Endothelial cell of umbilical vein (primary cell): ENCODE results near the gene RPGR. TPM values are rescaled to one million over a fixed set of nuclear protein-coding genes. Genes with fewer than 3 reads are reported as not detected.

ENCODE experiments used
- BruUV-seq: library from RNA; stranded (reverse); fragments of 400-500 nt; replicated peaks from 2 replicates; lab custom pipeline; 2021; lab: Mats Ljungman, UMichigan
- CTCF ChIA-PET: fragments of 300-600, 350-600 bp; sonication (Branson Sonifier 250); formaldehyde crosslinking; loops from one replicate; lab custom pipeline; 2021; ENCODE audit warnings: antibody characterized with exemption, inconsistent platforms; lab: Charles Lee
- POLR2A ChIA-PET: fragments of 300-600, 350-600 bp; sonication (Branson Sonifier 250); formaldehyde crosslinking; loops from one replicate; lab custom pipeline; 2021; ENCODE audit warnings: antibody characterized with exemption, inconsistent platforms; lab: Charles Lee
- DNase-seq: peaks from one replicate; pipeline ENCODE4 v3.0.0-alpha.2; 2011; ENCODE audit warnings: low read depth, low spot score
- FAIRE-seq: peaks from 2 replicates; lab custom pipeline; 2011; peaks lifted over from hg19 to GRCh38; lab: Jason Lieb, UNC
- H2AFZ ChIP-seq: 2 replicates; pipeline ENCODE4 v1.6.0; 2012; ENCODE audit warnings: low read depth, low read length, control low read depth, inconsistent platforms
- H3K27ac ChIP-seq: 2 replicates; pipeline ENCODE4 v1.5.1; 2011; ENCODE audit warnings: low read depth, mild to moderate bottlenecking, control low read depth, low read length, moderate library complexity; ENCODE audit not compliant: insufficient read depth
- H3K27me3 ChIP-seq, 2 experiments: 2 replicates each; pipeline versions ENCODE4 v1.6.0 to v1.6.1; 2011; ENCODE audit warnings: low read length in 2 of 2, mixed read lengths in 1 of 2; ENCODE audit not compliant: control insufficient read depth in 2 of 2, insufficient read depth in 2 of 2
- H3K36me3 ChIP-seq, 2 experiments: 2 replicates in 1 of 2; 3 replicates in 1 of 2; pipeline ENCODE4 v1.5.1; 2011; ENCODE audit warnings: low read length in 2 of 2, mild to moderate bottlenecking in 1 of 2, moderate library complexity in 1 of 2; ENCODE audit not compliant: control insufficient read depth in 2 of 2, insufficient read depth in 2 of 2; ENCODE audit errors: extremely low read depth in 1 of 2
- H3K4me1 ChIP-seq: 3 replicates; pipeline ENCODE4 v1.5.1; 2011; ENCODE audit warnings: mild to moderate bottlenecking, low read length; ENCODE audit not compliant: control insufficient read depth, insufficient read depth; ENCODE audit errors: extremely low read depth
- H3K4me2 ChIP-seq: 2 replicates; pipeline ENCODE4 v1.6.1; 2011; ENCODE audit warnings: low read length, control low read depth, mixed read lengths; ENCODE audit not compliant: insufficient read depth
- H3K4me3 ChIP-seq, 3 experiments: fragments of 200-600 bp in 1 of 3; sonication (generic), shearing (Covaris generic) in 1 of 3; replicated peaks in 1 of 3; 2 replicates each; pipeline ENCODE4 v1.5.1; 2011 to 2016; ENCODE audit warnings: control low read depth in 3 of 3, low read length in 3 of 3, mild to moderate bottlenecking in 2 of 3, inconsistent platforms in 1 of 3, low read depth in 1 of 3, moderate library complexity in 1 of 3; ENCODE audit not compliant: insufficient read depth in 1 of 3
- H3K79me2 ChIP-seq: 2 replicates; pipeline ENCODE4 v1.6.0; 2012; ENCODE audit warnings: low read length, inconsistent platforms; ENCODE audit not compliant: control insufficient read depth, insufficient read depth
- H3K9ac ChIP-seq: replicated peaks from 2 replicates; pipeline ENCODE3; 2011; ENCODE audit warnings: low read length, control low read depth; ENCODE audit not compliant: insufficient read depth; ENCODE audit errors: extremely low read depth
- H3K9me1 ChIP-seq: replicated peaks from 3 replicates; pipeline ENCODE4 v1.6.0; 2011; ENCODE audit warnings: mild to moderate bottlenecking, low read length; ENCODE audit not compliant: control insufficient read depth, insufficient read depth; ENCODE audit errors: extremely low read depth
- H3K9me3 ChIP-seq: replicated peaks from 2 replicates; pipeline ENCODE4 v1.5.1; 2012; ENCODE audit warnings: low read length, inconsistent platforms; ENCODE audit not compliant: control insufficient read depth, insufficient read depth
- H4K20me1 ChIP-seq: replicated peaks from 2 replicates; pipeline ENCODE3; 2011; ENCODE audit warnings: mild to moderate bottlenecking, low read length; ENCODE audit not compliant: control insufficient read depth, insufficient read depth; ENCODE audit errors: extremely low read depth
- CTCF ChIP-seq, 2 donors: IDR thresholded peaks; 1 replicate in 1 of 2; 2 replicates in 1 of 2; pipeline ENCODE4 v1.5.1; 2011; ENCODE audit warnings: low read length in 2 of 2, mild to moderate bottlenecking in 2 of 2, moderate library complexity in 2 of 2, control low read depth in 1 of 2, inconsistent platforms in 1 of 2, low read depth in 1 of 2; ENCODE audit not compliant: insufficient read depth in 1 of 2; ENCODE audit errors: extremely low read depth in 1 of 2
- EZH2 ChIP-seq: IDR thresholded peaks from 2 replicates; pipeline ENCODE4 v1.6.1; 2012; ENCODE audit warnings: borderline replicate concordance, low read depth, mild to moderate bottlenecking, moderate library complexity, low read length, inconsistent platforms; ENCODE audit not compliant: severe bottlenecking
- FOS ChIP-seq: IDR thresholded peaks from 2 replicates; pipeline ENCODE4 v1.6.1; 2011; ENCODE audit warnings: mild to moderate bottlenecking, low read length, moderate library complexity, borderline replicate concordance; ENCODE audit not compliant: insufficient read depth
- GATA2 ChIP-seq: IDR thresholded peaks from 2 replicates; pipeline ENCODE4 v1.7.0; 2011; ENCODE audit warnings: low read depth, mild to moderate bottlenecking, moderate library complexity, mixed read lengths, low read length; ENCODE audit not compliant: insufficient read length, insufficient read depth
- JUN ChIP-seq: IDR thresholded peaks from 2 replicates; pipeline ENCODE4 v1.6.1; 2011; ENCODE audit warnings: borderline replicate concordance, low read depth; ENCODE audit not compliant: insufficient read length, insufficient read depth
- MAX ChIP-seq: IDR thresholded peaks from 2 replicates; pipeline ENCODE4 v1.6.1; 2011; ENCODE audit not compliant: insufficient read depth, insufficient read length
- MYC ChIP-seq: IDR thresholded peaks from one replicate; pipeline ENCODE4 v1.6.1; 2011; ENCODE audit warnings: mild to moderate bottlenecking, low read depth, low read length
- POLR2A ChIP-seq: IDR thresholded peaks from 2 replicates; pipeline ENCODE4 v1.6.1; 2012; ENCODE audit warnings: low read depth, mild to moderate bottlenecking, control low read depth, low read length
- POLR2AphosphoS5 ChIP-seq: IDR thresholded peaks from 2 replicates; pipeline ENCODE4 v1.6.1; 2012; ENCODE audit warnings: low read depth, mild to moderate bottlenecking, control low read depth, low read length, moderate library complexity; ENCODE audit not compliant: insufficient read depth
- dilution Hi-C: fragments of 300-500 bp; cut with MboI; formaldehyde crosslinking; loops from one replicate; pipeline ENCODE4 v1.15.0; 2019; ENCODE audit warnings: low sequenced_read_pairs; ENCODE audit not compliant: extremely low pct_ligation_motif_present
- intact Hi-C: fragments of 100-400 bp; cut with micrococcal nuclease; formaldehyde crosslinking; loops from one replicate; pipeline ENCODE4 v1.10.0; 2022
- polyA plus RNA-seq, 4 experiments: library from polyadenylated mRNA; depleted of rRNA in 3 of 4; stranded (reverse) in 3 of 4; unstranded in 1 of 4; fragments of >200 nt; gene quantifications; 2 replicates each; pipeline versions ENCODE4 v1.2.1 to v1.2.3, GENCODE V29; 2011 to 2012; ENCODE audit warnings: missing spikeins in 1 of 4
- total RNA-seq: library from RNA; stranded (reverse); gene quantifications from 2 replicates; pipeline ENCODE4 v1.2.3, GENCODE V29; 2021

RPGR gene
- total and polyA plus RNA-seq, 2 donors (not counting 3 experiments of a cell fraction or from before 2014, with no cell fraction given): 2.7 to 24.0 TPM

GRCh38 chrX:38268011-38268410 is 59.3 kb downstream of the RPGR start:
- DNase-seq (no peak), FAIRE-seq (no peak)
- POLR2A ChIA-PET: no interaction called here
- no peaks in the 10 kb centered on the region for H3K79me2 ChIP-seq
- no peak overlapping the region for H3K27ac ChIP-seq
- no TSS peak for BruUV-seq
- H3K4me3 ChIP-seq: no peak overlapping the region
- H3K36me3 ChIP-seq: no peaks in the 10 kb centered on the region
- H3K9me1 ChIP-seq: no peaks in the 10 kb centered on the region
- H3K9ac ChIP-seq: no peak overlapping the region
- no peaks in the 10 kb centered on the region for H4K20me1 ChIP-seq
- H3K4me1 ChIP-seq: peaks cover 12% of the 10 kb centered on the region
- H3K27me3 ChIP-seq: no peaks in the 10 kb centered on the region
- intact Hi-C loops (no loop called here), dilution Hi-C loops (no loop called here)
- TF ChIP-seq POLR2AphosphoS5 (no peak), MAX (no peak), FOS (no peak)
- H3K4me2 ChIP-seq: no peak overlapping the region
- H2AFZ ChIP-seq: no peak overlapping the region
- CTCF ChIA-PET: interaction anchor here (1.1 kb wide), 1 partner anchor 77 kb away, joined by 3 read pairs; no protein-coding TSS in a partner anchor
- H3K9me3 ChIP-seq: no peaks in the 10 kb centered on the region

- no peak for FAIRE-seq
- H4K20me1 ChIP-seq: no peaks in the 10 kb centered on the region
- CTCF ChIA-PET: interaction anchor here (0.5 to 2.9 kb wide), 9 partner anchors 12 to 914 kb away, joined by 3 to 7 read pairs (median 3); partner anchors contain the start of gene RPGR
- H3K9me1 ChIP-seq: no peaks in the 10 kb centered on the region
- H3K79me2 ChIP-seq: no peaks in the 10 kb centered on the region
- H3K9me3 ChIP-seq: no peaks in the 10 kb centered on the region
- no peaks in the 10 kb centered on the region for H3K4me1 ChIP-seq
- peak; percentile 29 for DNase-seq
- intact Hi-C loops (loop anchor here (5.0 kb wide), 2 partner anchors 41 to 389 kb away; partner anchors contain the start of gene SRPX), dilution Hi-C loops (no loop called here)
- H3K4me3 ChIP-seq: no peak overlapping the region
- no peak overlapping the region for H3K9ac ChIP-seq
- no peaks in the 10 kb centered on the region for H3K36me3 ChIP-seq
- H3K27ac ChIP-seq: no peak overlapping the region
- no peak overlapping the region for H2AFZ ChIP-seq
- H3K27me3 ChIP-seq: no peaks in the 10 kb centered on the region
- POLR2A ChIA-PET: no interaction called here
- TF ChIP-seq FOS (no peak), GATA2 (no peak), CTCF (IDR thresholded peaks at IDR 0.05; ENCODE audit: extremely low read depth in 1 of 2, insufficient read depth in 1 of 2, low read depth in 1 of 2, low read length in 2 of 2) (no peak), POLR2AphosphoS5 (no peak), MYC (no peak), EZH2 (no peak), MAX (no peak), POLR2A (no peak), JUN (no peak)
- H3K4me2 ChIP-seq: no peak overlapping the region
- no TSS peak for BruUV-seq
These were observed 64.3 kb downstream of the RPGR start for GRCh38 chrX:38262715-38263620.
